ENCODE measurements around the gene PODXL2. TPM values are rescaled to one million over a fixed set of nuclear protein-coding genes. Genes with fewer than 3 reads are reported as not detected.
A peak's percentile ranks its signal among the peaks of the same experiment; 100 is the strongest.
"Not testable (repeated sequence)": the region's sequence is repeated elsewhere in the genome, so short reads cannot be mapped to it uniquely, and the experiment has no call there.

Gene PODXL2
- total RNA-seq, 1 donor from 2014 or later, result 25.7 TPM

DNA sequence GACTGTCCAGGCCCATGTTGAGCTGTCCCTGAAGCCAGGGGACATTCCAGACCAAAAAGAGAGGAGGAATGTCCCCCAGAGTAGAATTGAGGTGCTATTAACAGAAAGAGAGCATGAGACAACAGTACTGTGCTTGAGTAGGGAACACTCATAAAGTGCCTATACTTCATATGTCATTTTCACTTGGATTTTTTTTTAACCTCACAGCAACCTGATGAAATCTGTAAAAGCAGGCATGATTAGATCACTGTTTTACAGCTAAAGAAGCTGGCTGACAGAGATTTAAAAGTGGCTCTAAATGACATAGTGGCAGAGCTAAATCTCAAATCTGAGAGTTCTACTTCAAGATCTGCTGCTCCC lies 18.8 kb downstream of the PODXL2 start:
- H3K4me3 Mint-ChIP-seq (ENCODE audit: low read depth), result no peak overlapping the region
- TF ChIP-seq, protein P1, sequence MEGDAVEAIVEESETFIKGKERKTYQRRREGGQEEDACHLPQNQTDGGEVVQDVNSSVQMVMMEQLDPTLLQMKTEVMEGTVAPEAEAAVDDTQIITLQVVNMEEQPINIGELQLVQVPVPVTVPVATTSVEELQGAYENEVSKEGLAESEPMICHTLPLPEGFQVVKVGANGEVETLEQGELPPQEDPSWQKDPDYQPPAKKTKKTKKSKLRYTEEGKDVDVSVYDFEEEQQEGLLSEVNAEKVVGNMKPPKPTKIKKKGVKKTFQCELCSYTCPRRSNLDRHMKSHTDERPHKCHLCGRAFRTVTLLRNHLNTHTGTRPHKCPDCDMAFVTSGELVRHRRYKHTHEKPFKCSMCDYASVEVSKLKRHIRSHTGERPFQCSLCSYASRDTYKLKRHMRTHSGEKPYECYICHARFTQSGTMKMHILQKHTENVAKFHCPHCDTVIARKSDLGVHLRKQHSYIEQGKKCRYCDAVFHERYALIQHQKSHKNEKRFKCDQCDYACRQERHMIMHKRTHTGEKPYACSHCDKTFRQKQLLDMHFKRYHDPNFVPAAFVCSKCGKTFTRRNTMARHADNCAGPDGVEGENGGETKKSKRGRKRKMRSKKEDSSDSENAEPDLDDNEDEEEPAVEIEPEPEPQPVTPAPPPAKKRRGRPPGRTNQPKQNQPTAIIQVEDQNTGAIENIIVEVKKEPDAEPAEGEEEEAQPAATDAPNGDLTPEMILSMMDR (IDR thresholded peaks at IDR 0.05; ENCODE audit: unreplicated experiment), result no peak

DNA sequence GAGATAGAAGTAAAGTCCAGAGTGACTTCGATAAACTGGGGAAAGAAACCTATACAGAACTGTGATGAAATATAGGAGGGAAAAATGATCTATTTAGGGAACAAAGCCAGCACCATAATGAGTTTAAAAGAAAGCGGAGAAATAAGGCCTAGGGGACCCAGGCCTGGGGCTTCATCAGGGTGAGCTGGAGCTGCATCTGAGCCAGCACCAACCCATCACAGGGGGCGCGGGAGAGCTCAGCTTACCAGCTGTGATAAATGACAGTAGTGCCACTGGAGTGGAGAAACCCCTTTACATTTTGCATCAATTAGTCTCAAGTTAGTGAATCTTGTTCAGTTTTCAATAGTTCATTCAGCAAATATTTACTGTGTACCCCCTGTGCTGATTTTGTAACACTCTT lies 21.3 kb downstream of the PODXL2 start:
- peaks cover 3% of the 10 kb centered on the region for H3K27me3 Mint-ChIP-seq
- TF ChIP-seq, protein P1 (IDR thresholded peaks at IDR 0.05; ENCODE audit: unreplicated experiment), result no peak
- H3K4me1 Mint-ChIP-seq (ENCODE audit: low read depth), result peaks cover 5% of the 10 kb centered on the region

More for the DNA sequence above, 18.8 kb downstream of the PODXL2 start:
- Mint-ChIP-seq H3K36me3 (ENCODE audit: insufficient read depth) (no peaks in the 10 kb centered on the region), H3K27me3 (peaks cover under 1% of the 10 kb centered on the region), H3K9me3 (ENCODE audit: low read depth) (no peaks in the 10 kb centered on the region), H3K27ac (no peak overlapping the region), H3K4me1 (ENCODE audit: low read depth) (no peaks in the 10 kb centered on the region)
- DNase-seq (ENCODE audit: low spot score, unreplicated experiment), result no peak

GRCh38 chr3:127651516-127652172 lies 22.7 kb downstream of the PODXL2 start:
- DNase-seq (ENCODE audit: low spot score, unreplicated experiment), result no peak
- Mint-ChIP-seq H3K4me1 (ENCODE audit: low read depth) (peaks cover 5% of the 10 kb centered on the region), H3K9me3 (ENCODE audit: low read depth) (no peaks in the 10 kb centered on the region), H3K4me3 (ENCODE audit: low read depth) (no peak overlapping the region), H3K27me3 (peaks cover 3% of the 10 kb centered on the region), H3K36me3 (ENCODE audit: insufficient read depth) (no peaks in the 10 kb centered on the region), H3K27ac (no peak overlapping the region)
- TF ChIP-seq, protein P1 (IDR thresholded peaks at IDR 0.05; ENCODE audit: unreplicated experiment), result no peak

More for the DNA sequence above, 21.3 kb downstream of the PODXL2 start:
- H3K4me3 Mint-ChIP-seq (ENCODE audit: low read depth), result no peak overlapping the region
- no peaks in the 10 kb centered on the region for H3K9me3 Mint-ChIP-seq (ENCODE audit: low read depth)
- H3K36me3 Mint-ChIP-seq (ENCODE audit: insufficient read depth), result no peaks in the 10 kb centered on the region
- no peak for DNase-seq (ENCODE audit: low spot score, unreplicated experiment)
- no peak overlapping the region for H3K27ac Mint-ChIP-seq

GRCh38 chr3:127652246-127652995 lies 23.4 kb downstream of the PODXL2 start:
- Mint-ChIP-seq H3K4me1 (ENCODE audit: low read depth) (peaks cover 5% of the 10 kb centered on the region), H3K9me3 (ENCODE audit: low read depth) (no peaks in the 10 kb centered on the region), H3K36me3 (ENCODE audit: insufficient read depth) (no peaks in the 10 kb centered on the region), H3K4me3 (ENCODE audit: low read depth) (no peak overlapping the region), H3K27ac (no peak overlapping the region), H3K27me3 (peaks cover 3% of the 10 kb centered on the region)
- TF ChIP-seq, protein P1 (IDR thresholded peaks at IDR 0.05; ENCODE audit: unreplicated experiment), result peak; percentile 90
- peak; percentile 50 for DNase-seq (ENCODE audit: low spot score, unreplicated experiment)

DNA sequence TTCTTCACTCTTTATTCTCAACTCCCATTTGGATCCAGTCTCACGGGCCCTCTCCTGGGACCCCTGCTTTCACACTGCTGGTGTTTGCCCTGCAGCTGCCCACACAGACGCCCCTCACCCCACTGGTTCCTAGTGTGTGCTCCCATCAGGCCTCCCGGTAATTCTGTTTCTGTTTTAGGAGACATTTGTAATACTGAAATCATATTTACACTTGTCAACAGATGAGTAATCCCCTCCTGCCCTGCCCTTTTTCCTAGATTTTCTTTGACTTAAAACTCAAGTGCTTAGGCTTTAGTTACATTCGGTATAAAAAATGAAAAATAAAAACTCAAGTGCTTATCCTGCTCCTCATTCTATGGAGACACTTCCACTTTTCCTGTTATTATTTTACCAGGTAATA lies 25.4 kb downstream of the PODXL2 start:
- no peak overlapping the region for H3K4me3 Mint-ChIP-seq (ENCODE audit: low read depth)
- DNase-seq (ENCODE audit: low spot score, unreplicated experiment), result no peak
- H3K27me3 Mint-ChIP-seq, result peaks cover 3% of the 10 kb centered on the region
- TF ChIP-seq, protein P1 (IDR thresholded peaks at IDR 0.05; ENCODE audit: unreplicated experiment), result no peak
- H3K36me3 Mint-ChIP-seq (ENCODE audit: insufficient read depth), result no peaks in the 10 kb centered on the region
- H3K4me1 Mint-ChIP-seq (ENCODE audit: low read depth), result peaks cover 5% of the 10 kb centered on the region
- H3K9me3 Mint-ChIP-seq (ENCODE audit: low read depth), result no peaks in the 10 kb centered on the region
- H3K27ac Mint-ChIP-seq, result no peak overlapping the region

- not testable (repeated sequence) for H3K4me1 Mint-ChIP-seq (ENCODE audit: low read depth); H3K27ac Mint-ChIP-seq; H3K27me3 Mint-ChIP-seq; DNase-seq (ENCODE audit: low spot score, unreplicated experiment); H3K9me3 Mint-ChIP-seq (ENCODE audit: low read depth); H3K4me3 Mint-ChIP-seq (ENCODE audit: low read depth); H3K36me3 Mint-ChIP-seq (ENCODE audit: insufficient read depth)
These were observed 26.0 kb downstream of the PODXL2 start for GRCh38 chr3:127654993-127655392.

Data from progenitor cell of endocrine pancreas (in vitro differentiated cells).